Endothelial cell of umbilical vein (primary cell): Measurements from ENCODE around the gene C1orf226.

ENCODE experiments used
- POLR2A ChIP-seq: IDR thresholded peaks from 2 replicates; pipeline ENCODE4 v1.6.1; 2012; ENCODE audit warnings: low read depth, mild to moderate bottlenecking, control low read depth, low read length
- POLR2AphosphoS5 ChIP-seq: IDR thresholded peaks from 2 replicates; pipeline ENCODE4 v1.6.1; 2012; ENCODE audit warnings: low read depth, mild to moderate bottlenecking, control low read depth, low read length, moderate library complexity; ENCODE audit not compliant: insufficient read depth
- TF ChIP-seq, protein P1 (sequence below), 2 donors: IDR thresholded peaks; 1 replicate in 1 of 2; 2 replicates in 1 of 2; pipeline ENCODE4 v1.5.1; 2011; ENCODE audit warnings: low read length in 2 of 2, mild to moderate bottlenecking in 2 of 2, moderate library complexity in 2 of 2, control low read depth in 1 of 2, inconsistent platforms in 1 of 2, low read depth in 1 of 2; ENCODE audit not compliant: insufficient read depth in 1 of 2; ENCODE audit errors: extremely low read depth in 1 of 2
- TF ChIP-seq, protein P2 (sequence below): IDR thresholded peaks from 2 replicates; pipeline ENCODE4 v1.6.1; 2011; ENCODE audit not compliant: insufficient read depth, insufficient read length

DNA sequence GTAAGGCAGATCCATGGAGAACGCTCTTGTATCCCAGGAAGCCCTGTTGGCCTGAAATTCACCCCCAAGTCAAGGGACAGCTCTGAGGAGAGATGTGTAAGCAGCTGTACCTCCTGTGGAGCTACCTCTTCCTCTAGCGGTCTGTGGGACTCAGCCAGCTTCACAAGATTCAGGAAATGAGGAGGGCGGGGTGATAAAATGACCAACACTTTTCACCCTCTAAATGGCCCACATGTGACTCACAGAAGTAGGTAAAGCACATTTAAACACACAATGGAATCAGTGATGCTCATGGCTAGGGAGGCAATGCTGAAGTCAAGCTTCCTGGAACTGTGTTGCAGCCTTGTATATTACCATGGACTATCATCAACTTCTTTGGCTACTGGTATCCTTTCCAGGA, 30.5 kb downstream of the C1orf226 start, which contains the start of gene SH2D1B:
- TF ChIP-seq, protein P1, sequence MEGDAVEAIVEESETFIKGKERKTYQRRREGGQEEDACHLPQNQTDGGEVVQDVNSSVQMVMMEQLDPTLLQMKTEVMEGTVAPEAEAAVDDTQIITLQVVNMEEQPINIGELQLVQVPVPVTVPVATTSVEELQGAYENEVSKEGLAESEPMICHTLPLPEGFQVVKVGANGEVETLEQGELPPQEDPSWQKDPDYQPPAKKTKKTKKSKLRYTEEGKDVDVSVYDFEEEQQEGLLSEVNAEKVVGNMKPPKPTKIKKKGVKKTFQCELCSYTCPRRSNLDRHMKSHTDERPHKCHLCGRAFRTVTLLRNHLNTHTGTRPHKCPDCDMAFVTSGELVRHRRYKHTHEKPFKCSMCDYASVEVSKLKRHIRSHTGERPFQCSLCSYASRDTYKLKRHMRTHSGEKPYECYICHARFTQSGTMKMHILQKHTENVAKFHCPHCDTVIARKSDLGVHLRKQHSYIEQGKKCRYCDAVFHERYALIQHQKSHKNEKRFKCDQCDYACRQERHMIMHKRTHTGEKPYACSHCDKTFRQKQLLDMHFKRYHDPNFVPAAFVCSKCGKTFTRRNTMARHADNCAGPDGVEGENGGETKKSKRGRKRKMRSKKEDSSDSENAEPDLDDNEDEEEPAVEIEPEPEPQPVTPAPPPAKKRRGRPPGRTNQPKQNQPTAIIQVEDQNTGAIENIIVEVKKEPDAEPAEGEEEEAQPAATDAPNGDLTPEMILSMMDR (IDR thresholded peaks at IDR 0.05; ENCODE audit: extremely low read depth in 1 of 2, insufficient read depth in 1 of 2, low read depth in 1 of 2, low read length in 2 of 2): no peak
- TF ChIP-seq POLR2A: no peak
- TF ChIP-seq, protein P2, sequence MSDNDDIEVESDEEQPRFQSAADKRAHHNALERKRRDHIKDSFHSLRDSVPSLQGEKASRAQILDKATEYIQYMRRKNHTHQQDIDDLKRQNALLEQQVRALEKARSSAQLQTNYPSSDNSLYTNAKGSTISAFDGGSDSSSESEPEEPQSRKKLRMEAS: no peak
- no peak for TF ChIP-seq POLR2AphosphoS5
